HCT116 (cell line): ENCODE measurements around the gene IDUA.

Experiments used
- CTCF ChIP-seq, 3 experiments: fragments of 200-600 bp in 1 of 3; sonication (generic) in 1 of 3; IDR thresholded peaks in 2 of 3; conservative IDR thresholded peaks in 1 of 3; 2 replicates each; pipeline ENCODE4 v1.5.1; 2012 to 2017; ENCODE audit warnings: low read depth in 2 of 3, low read length in 2 of 3, antibody characterized with exemption in 1 of 3, borderline replicate concordance in 1 of 3, control low read depth in 1 of 3, mild to moderate bottlenecking in 1 of 3, mixed read lengths in 1 of 3, mixed run types in 1 of 3, moderate library complexity in 1 of 3; ENCODE audit not compliant: insufficient read depth in 1 of 3
- POLR2A ChIP-seq: IDR thresholded peaks from 2 replicates; pipeline ENCODE4 v1.7.0; 2011; ENCODE audit warnings: borderline replicate concordance; ENCODE audit not compliant: insufficient read depth, insufficient read length; ENCODE audit errors: extremely low read depth
- POLR2AphosphoS5 ChIP-seq: IDR thresholded peaks from 2 replicates; pipeline ENCODE4 v1.6.1; 2011; ENCODE audit warnings: mild to moderate bottlenecking, low read depth, low read length, moderate library complexity

GRCh38 chr4:1004557-1005485 is 18.0 kb downstream of the IDUA start:
- TF ChIP-seq POLR2A (no peak), POLR2AphosphoS5 (no peak), CTCF (IDR thresholded peaks at IDR 0.05 in 2 of 3, conservative IDR thresholded peaks at IDR 0.05 in 1 of 3; ENCODE audit: borderline replicate concordance in 1 of 3, insufficient read depth in 1 of 3, low read depth in 2 of 3, low read length in 2 of 3) (no peak)
